Left lobe of liver (tissue), 2 donors: ENCODE results near the gene SYNE2. TPM values are rescaled to one million over a fixed set of nuclear protein-coding genes. Genes with fewer than 3 reads are reported as not detected.

ENCODE experiments used
- ATAC-seq: fragments of 200-7000 bp; cut with Tn5 transposase; one replicate; pipeline ENCODE4 v1.9.1; 2020; ENCODE audit warnings: mild to moderate bottlenecking, moderate library complexity
- DNase-seq: peaks from one replicate; pipeline ENCODE4 v3.0.0-alpha.2; 2020; ENCODE audit warnings: low spot score
- total RNA-seq: library from RNA; stranded (reverse); gene quantifications from one replicate; pipeline ENCODE4 v1.2.1, GENCODE V29; 2021
- donor health status: DM: no; HTN: no; CAD: no; lungs with moderate emphysema.
- donor health status: DM: no; HTN: yes; CAD: no.

The SYNE2 gene
- total RNA-seq, 1 donor from 2014 or later: 46.8 TPM

GRCh38 chr14:63908667-63909264 is 56.0 kb downstream of the SYNE2 start:
- DNase-seq (no peak), ATAC-seq (peak; percentile 52)

- no peak for ATAC-seq
- no peak for DNase-seq
Measured at GRCh38 chr14:63909984-63910383, 57.2 kb downstream of the SYNE2 start.

- ATAC-seq (no peak), DNase-seq (no peak)
Measured at GRCh38 chr14:63910583-63911363, 58.0 kb downstream of the SYNE2 start.

GRCh38 chr14:63911404-63911803 is 58.6 kb downstream of the SYNE2 start:
- DNase-seq (no peak), ATAC-seq (no peak)

GRCh38 chr14:63912286-63912685 is 59.5 kb downstream of the SYNE2 start:
- ATAC-seq: no peak

GRCh38 chr14:63918411-63918810 is 65.6 kb downstream of the SYNE2 start:
- DNase-seq (no peak), ATAC-seq (no peak)

More at GRCh38 chr14:63912286-63912685, 59.5 kb downstream of the SYNE2 start:
- DNase-seq: no peak

GRCh38 chr14:63922696-63923421 is 70.1 kb downstream of the SYNE2 start:
- peak; percentile 88 for ATAC-seq
- DNase-seq: no peak

GRCh38 chr14:63923422-63923752 is 70.6 kb downstream of the SYNE2 start:
- no peak for ATAC-seq

GRCh38 chr14:63924375-63924774 is 71.6 kb downstream of the SYNE2 start:
- DNase-seq (no peak), ATAC-seq (no peak)

More at GRCh38 chr14:63923422-63923752, 70.6 kb downstream of the SYNE2 start:
- DNase-seq: no peak

- ATAC-seq (no peak), DNase-seq (no peak)
Measured at GRCh38 chr14:63926641-63927040, 73.8 kb downstream of the SYNE2 start.

- DNase-seq: no peak
Measured at GRCh38 chr14:63928744-63929174, 76.0 kb downstream of the SYNE2 start.

GRCh38 chr14:63933110-63933509 is 80.3 kb downstream of the SYNE2 start:
- ATAC-seq (peak; percentile 79), DNase-seq (no peak)

More at GRCh38 chr14:63928744-63929174, 76.0 kb downstream of the SYNE2 start:
- ATAC-seq: no peak

- ATAC-seq (no peak), DNase-seq (no peak)
Measured at GRCh38 chr14:63933711-63934110, 80.9 kb downstream of the SYNE2 start.

- ATAC-seq (no peak), DNase-seq (no peak)
Measured at GRCh38 chr14:63938198-63939005, 85.6 kb downstream of the SYNE2 start.

- DNase-seq (no peak), ATAC-seq (no peak)
Measured at GRCh38 chr14:63939006-63939270, 86.1 kb downstream of the SYNE2 start.

GRCh38 chr14:63940387-63940786 is 87.6 kb downstream of the SYNE2 start:
- DNase-seq: no peak
- no peak for ATAC-seq

- DNase-seq: no peak
- no peak for ATAC-seq
Measured at GRCh38 chr14:63941023-63941422, 88.2 kb downstream of the SYNE2 start.

GRCh38 chr14:63949696-63950095 is 96.9 kb downstream of the SYNE2 start:
- DNase-seq (no peak), ATAC-seq (no peak)

GRCh38 chr14:63951021-63951420 is 98.2 kb downstream of the SYNE2 start:
- DNase-seq: no peak
- ATAC-seq: no peak

- DNase-seq: no peak
- ATAC-seq: no peak
Measured at GRCh38 chr14:63951429-63951828, 98.6 kb downstream of the SYNE2 start.
